GM23338 (cell line): ENCODE results near the gene COL5A2. TPM values are rescaled to one million over a fixed set of nuclear protein-coding genes. Genes with fewer than 3 reads are reported as not detected.

Source experiments
- ATAC-seq: fragments of 200-7000 bp; cut with Tn5 transposase; 3 replicates; pipeline ENCODE4 v1.9.1; 2020
- DNase-seq: peaks from one replicate; pipeline ENCODE4 v3.0.0-alpha.2; 2015; ENCODE audit warnings: low spot score
- H2AFZ ChIP-seq: fragments of 200-600 bp; sonication (generic); 2 replicates; pipeline ENCODE4 v1.8.0; 2016; ENCODE audit warnings: antibody characterized with exemption, mild to moderate bottlenecking, moderate library complexity
- H3F3A ChIP-seq: fragments of 200-600 bp; sonication (generic); replicated peaks from 2 replicates; pipeline ENCODE4 v1.8.0; 2017; ENCODE audit warnings: antibody characterized with exemption, mixed run types, low read depth
- H3K27ac ChIP-seq: fragments of 200-600 bp; sonication (generic); 2 replicates; pipeline ENCODE4 v1.6.1; 2016; ENCODE audit warnings: low read depth
- H3K27me3 ChIP-seq: fragments of 200-600 bp; sonication (generic); 2 replicates; pipeline ENCODE4 v1.8.0; 2016; ENCODE audit warnings: mild to moderate bottlenecking, mixed run types, moderate library complexity; ENCODE audit not compliant: insufficient read depth
- H3K36me3 ChIP-seq: fragments of 200-600 bp; sonication (generic); 2 replicates; pipeline ENCODE4 v1.8.0; 2016; ENCODE audit warnings: mild to moderate bottlenecking; ENCODE audit not compliant: insufficient read depth
- H3K4me1 ChIP-seq: fragments of 200-600 bp; sonication (generic); 2 replicates; pipeline ENCODE4 v1.8.0; 2016; ENCODE audit warnings: mild to moderate bottlenecking, moderate library complexity; ENCODE audit not compliant: insufficient read depth
- H3K4me2 ChIP-seq: fragments of 200-600 bp; sonication (generic); 2 replicates; pipeline ENCODE4 v1.7.1; 2017; ENCODE audit warnings: mixed run types
- H3K4me3 ChIP-seq: fragments of 200-600 bp; sonication (generic); 2 replicates; pipeline ENCODE4 v1.6.1; 2016; ENCODE audit warnings: mixed run types
- H3K79me2 ChIP-seq: fragments of 200-600 bp; sonication (generic); replicated peaks from 2 replicates; pipeline ENCODE4 v1.8.0; 2017; ENCODE audit warnings: mild to moderate bottlenecking; ENCODE audit not compliant: insufficient read depth
- H3K9me2 ChIP-seq: fragments of 200-600 bp; sonication (generic); 2 replicates; pipeline ENCODE4 v1.8.0; 2017; ENCODE audit not compliant: insufficient read depth
- H4K20me1 ChIP-seq: fragments of 200-600 bp; sonication (generic); replicated peaks from 2 replicates; pipeline ENCODE4 v1.8.0; 2017; ENCODE audit warnings: mild to moderate bottlenecking; ENCODE audit not compliant: insufficient read depth
- H3K27ac Mint-ChIP-seq: 2 replicates; pipeline ENCODE4 v1.8.0; 2020; ENCODE audit warnings: inconsistent platforms, mild to moderate bottlenecking, moderate library complexity, mixed read lengths
- H3K27me3 Mint-ChIP-seq: 3 replicates; pipeline ENCODE4 v1.8.0; 2022; ENCODE audit warnings: low read depth, mild to moderate bottlenecking, moderate library complexity, mixed read lengths, inconsistent platforms; ENCODE audit not compliant: insufficient read depth, poor library complexity
- H3K36me3 Mint-ChIP-seq: 3 replicates; pipeline ENCODE4 v1.8.0; 2021; ENCODE audit warnings: low read depth, mild to moderate bottlenecking, inconsistent platforms, moderate library complexity, mixed read lengths
- H3K4me1 Mint-ChIP-seq: 3 replicates; pipeline ENCODE4 v1.8.0; 2020; ENCODE audit warnings: mild to moderate bottlenecking, inconsistent platforms, mixed read lengths
- H3K4me3 Mint-ChIP-seq: 3 replicates; pipeline ENCODE4 v1.8.0; 2021; ENCODE audit warnings: moderate library complexity, mild to moderate bottlenecking, inconsistent platforms, mixed read lengths
- H3K9me3 Mint-ChIP-seq: 3 replicates; pipeline ENCODE4 v1.8.0; 2020; ENCODE audit warnings: moderate library complexity, mild to moderate bottlenecking, inconsistent platforms, mixed read lengths
- CREB1 ChIP-seq: fragments of 250-450 bp; sonication (Bioruptor Pico); IDR thresholded peaks from 2 replicates; pipeline ENCODE4 v1.5.0; 2020; ENCODE audit warnings: low read depth, mild to moderate bottlenecking, moderate library complexity
- CTCF ChIP-seq, 2 experiments: fragments of 200-600 bp in 1 of 2; sonication (generic) in 1 of 2; conservative IDR thresholded peaks; 2 replicates each; pipeline versions ENCODE4 v1.5.1 to v1.6.1; 2016 to 2017; ENCODE audit warnings: antibody characterized with exemption in 2 of 2, low read depth in 2 of 2, mild to moderate bottlenecking in 2 of 2, moderate library complexity in 1 of 2
- ETS1 ChIP-seq: IDR thresholded peaks from 2 replicates; pipeline ENCODE4 v1.6.1; 2016; ENCODE audit warnings: antibody characterized with exemption
- EZH2 ChIP-seq: fragments of 200-600 bp; sonication (generic); IDR thresholded peaks from one replicate; pipeline ENCODE4 v1.8.0; 2017; ENCODE audit warnings: antibody characterized with exemption, mild to moderate bottlenecking, low read depth; ENCODE audit not compliant: unreplicated experiment
- EZH2phosphoT487 ChIP-seq: fragments of 200-600 bp; sonication (generic); IDR thresholded peaks from one replicate; pipeline ENCODE4 v1.8.1; 2018; ENCODE audit warnings: antibody characterized with exemption; ENCODE audit not compliant: unreplicated experiment
- JUNB ChIP-seq: IDR thresholded peaks from one replicate; pipeline ENCODE4 v1.6.1; 2016; ENCODE audit warnings: antibody characterized with exemption; ENCODE audit not compliant: unreplicated experiment
- NANOG ChIP-seq: IDR thresholded peaks from 2 replicates; pipeline ENCODE4 v1.6.1; 2016; ENCODE audit warnings: antibody characterized with exemption, borderline replicate concordance
- POLR2AphosphoS5 ChIP-seq: IDR thresholded peaks from 2 replicates; pipeline ENCODE4 v1.6.1; 2016; ENCODE audit warnings: antibody characterized with exemption, low read depth
- REST ChIP-seq: IDR thresholded peaks from one replicate; pipeline ENCODE4 v1.6.1; 2018; ENCODE audit warnings: antibody characterized with exemption; ENCODE audit not compliant: unreplicated experiment
- STAT1 ChIP-seq: IDR thresholded peaks from one replicate; pipeline ENCODE4 v1.6.1; 2016; ENCODE audit warnings: antibody characterized with exemption; ENCODE audit not compliant: unreplicated experiment
- ZNF114 ChIP-seq: fragments of 250-450 bp; sonication (Bioruptor Pico); IDR thresholded peaks from 2 replicates; pipeline ENCODE4 v1.5.0; 2020; ENCODE audit warnings: mild to moderate bottlenecking, moderate library complexity
- ZNF331 ChIP-seq: fragments of 250-450 bp; sonication (Bioruptor Pico); IDR thresholded peaks from 2 replicates; pipeline ENCODE4 v1.5.0; 2020; ENCODE audit warnings: low read depth, mild to moderate bottlenecking, moderate library complexity
- ZNF462 ChIP-seq: fragments of 250-450 bp; sonication (Bioruptor Pico); IDR thresholded peaks from 2 replicates; pipeline ENCODE4 v1.5.0; 2020; ENCODE audit warnings: mild to moderate bottlenecking, moderate library complexity
- polyA plus RNA-seq: library from polyadenylated mRNA; unstranded; fragments of >200 nt; fragmentation: Nextera tagmentation; extraction: Ambion mirVana; gene quantifications from 2 replicates; pipeline ENCODE4 v1.2.1, GENCODE V29; 2016
- total RNA-seq: library from RNA; depleted of rRNA; stranded (reverse); fragments of >200 nt; shearing (Covaris generic); gene quantifications from 2 replicates; pipeline ENCODE4 v1.2.3, GENCODE V29; 2014

The COL5A2 gene
- total and polyA plus RNA-seq, 2 experiments from 2014 or later = 6.7 to 19.7 TPM

- Histone ChIP-seq H3K27ac (no peak overlapping the region), H3K36me3 (no peaks in the 10 kb centered on the region), H4K20me1 (no peaks in the 10 kb centered on the region), H2AFZ (no peak overlapping the region), H3K9me2 (no peaks in the 10 kb centered on the region), H3K4me1 (no peaks in the 10 kb centered on the region), H3F3A (no peaks in the 10 kb centered on the region), H3K4me2 (no peak overlapping the region), H3K4me3 (no peak overlapping the region), H3K27me3 (no peaks in the 10 kb centered on the region), H3K79me2 (no peaks in the 10 kb centered on the region)
- Mint-ChIP-seq H3K27ac (no peak overlapping the region), H3K4me1 (peaks cover 6% of the 10 kb centered on the region; the same call in 2 of the 3 replicates), H3K27me3 (no peaks in the 10 kb centered on the region), H3K4me3 (no peak overlapping the region), H3K36me3 (no peaks in the 10 kb centered on the region), H3K9me3 (no peaks in the 10 kb centered on the region)
- DNase-seq = no peak
- TF ChIP-seq ZNF114 (CRISPR knock-in tag) (no peak), CTCF (conservative IDR thresholded peaks at IDR 0.05; ENCODE audit: low read depth in 2 of 2) (no peak), POLR2AphosphoS5 (no peak), STAT1 (no peak), EZH2 (no peak), REST (no peak), JUNB (no peak), ETS1 (no peak), NANOG (no peak), ZNF331 (no peak), CREB1 (CRISPR knock-in tag) (no peak), EZH2phosphoT487 (no peak), ZNF462 (no peak)
- no peak for ATAC-seq
Observed at GRCh38 chr2:189144700-189145211, 34.8 kb downstream of the COL5A2 start.
